HG03139 (cell line): ENCODE data around the gene AKAP10.
"Not testable (repeated sequence)": the region's sequence is repeated elsewhere in the genome, so short reads cannot be mapped to it uniquely, and the experiment has no call there.

Experiments
- ATAC-seq: cut with Tn5 transposase; IDR thresholded peaks from one replicate; pipeline ENCODE4 v1.9.1; 2021; ENCODE audit not compliant: unreplicated experiment

AKAP10 gene

GRCh38 chr17:19873346-19873745, 104.3 kb downstream of the AKAP10 start:
- no peak for ATAC-seq

DNA sequence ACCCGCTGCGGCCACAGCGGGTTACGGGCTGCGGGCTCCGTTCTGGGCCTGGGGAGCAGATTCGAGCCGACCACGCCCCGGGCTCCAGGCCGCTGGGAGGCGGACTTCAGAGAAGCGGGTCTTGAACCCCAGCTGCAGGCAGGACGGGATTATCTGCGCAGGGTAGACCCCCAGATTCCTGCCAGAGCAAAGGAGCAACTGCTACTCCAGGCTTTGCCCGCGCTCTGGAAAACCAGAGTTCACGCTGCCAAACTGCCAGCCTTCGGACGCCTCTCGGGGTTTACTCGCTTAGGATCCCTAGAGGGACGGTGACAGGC, 109.6 kb downstream of the AKAP10 start:
- no peak for ATAC-seq

- ATAC-seq = no peak
Observed at GRCh38 chr17:19867329-19868078, 110.1 kb downstream of the AKAP10 start, which contains the start of gene ULK2. ULK2 (minus strand) TSS chr17:19867936; CDS start chr17:19867417, 519 bp downstream.

DNA sequence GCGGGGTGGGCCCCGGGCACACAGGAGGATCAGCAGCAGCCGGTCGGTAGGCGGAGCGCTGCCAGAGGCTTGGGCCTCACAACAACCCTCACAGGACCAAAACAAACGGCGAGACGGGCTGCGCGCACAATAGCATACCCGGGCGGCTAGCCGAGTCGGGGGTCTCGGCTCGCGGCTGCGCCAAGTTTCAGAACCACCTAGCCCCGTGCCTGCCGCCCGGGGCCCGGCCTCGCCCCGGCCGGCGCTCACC, 110.6 kb downstream of the AKAP10 start:
- ATAC-seq = no peak

- no peak for ATAC-seq
Observed at GRCh38 chr17:19865021-19865420, 112.6 kb downstream of the AKAP10 start.

GRCh38 chr17:19860647-19861177, 116.9 kb downstream of the AKAP10 start:
- ATAC-seq = not testable (repeated sequence)

DNA sequence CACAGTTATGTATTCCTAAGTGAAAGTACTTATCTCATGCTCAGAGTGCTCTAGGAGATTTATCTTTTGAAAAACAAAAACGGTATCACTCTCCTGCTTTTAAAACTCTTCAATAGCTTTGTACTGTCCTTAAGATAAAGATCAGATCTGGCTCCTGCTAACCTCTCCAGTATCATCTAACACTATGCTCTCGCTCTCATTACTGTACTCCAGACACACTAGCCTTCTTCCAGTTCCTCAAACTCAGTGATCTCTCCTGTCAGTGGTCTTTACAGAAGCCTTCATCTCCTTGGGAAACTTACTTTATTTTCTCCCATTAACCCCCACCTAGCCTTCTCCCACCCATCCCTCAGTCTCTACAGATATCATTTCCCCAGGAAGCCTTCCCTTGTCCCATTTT, 120.0 kb downstream of the AKAP10 start:
- no peak for ATAC-seq
